SH-SY5Y (cell line): ENCODE measurements around the gene CROCC2.

Experiments
- GATA2 ChIP-seq: IDR thresholded peaks from 2 replicates; pipeline ENCODE4 v1.6.1; 2011; ENCODE audit warnings: mild to moderate bottlenecking, low read depth, low read length
- GATA3 ChIP-seq: IDR thresholded peaks from 2 replicates; pipeline ENCODE4 v1.6.1; 2011; ENCODE audit warnings: low read depth, mild to moderate bottlenecking, low read length, moderate library complexity

DNA sequence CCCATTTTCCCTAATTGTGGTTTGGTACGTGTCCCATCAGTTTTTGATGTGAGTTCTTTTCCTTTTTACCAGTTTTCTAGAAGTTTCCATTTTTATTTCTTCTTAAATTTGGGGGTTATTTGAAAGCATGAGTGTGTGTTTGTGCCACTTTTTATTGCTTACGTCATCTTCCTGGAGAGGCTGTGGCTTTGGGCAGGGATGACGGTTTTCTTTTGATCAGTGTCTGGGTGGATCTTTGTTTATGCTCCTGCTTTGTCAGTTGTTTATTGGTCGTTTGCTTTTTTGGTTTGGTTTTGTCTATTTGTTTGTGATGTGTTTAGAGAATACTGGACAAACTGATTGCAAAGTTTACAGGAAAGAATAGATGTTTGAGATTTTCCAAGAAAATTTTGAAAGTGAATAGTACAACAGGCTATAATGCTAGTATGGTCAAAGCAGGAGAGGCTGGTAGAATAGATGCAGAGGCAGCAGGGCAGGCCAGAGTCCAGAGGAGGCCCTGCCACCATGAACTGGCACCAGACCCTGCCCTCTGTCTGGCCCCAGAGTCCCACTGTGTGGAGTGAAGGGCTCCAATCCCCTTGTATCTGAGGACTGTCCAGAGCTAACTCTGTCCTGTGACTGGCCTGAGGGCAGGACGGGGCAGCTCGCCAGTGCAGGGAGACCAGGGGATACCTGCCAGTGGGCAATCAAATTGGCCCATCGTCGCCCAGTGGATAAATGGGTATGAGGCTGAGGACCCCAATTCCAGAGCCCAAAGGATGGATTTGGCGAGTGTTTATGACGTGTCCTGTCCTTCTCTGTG is 68.8 kb downstream of the CROCC2 start:
- TF ChIP-seq GATA2 (no peak), GATA3 (no peak)
